ENCODE results near the gene TFR2.

Gene TFR2

DNA sequence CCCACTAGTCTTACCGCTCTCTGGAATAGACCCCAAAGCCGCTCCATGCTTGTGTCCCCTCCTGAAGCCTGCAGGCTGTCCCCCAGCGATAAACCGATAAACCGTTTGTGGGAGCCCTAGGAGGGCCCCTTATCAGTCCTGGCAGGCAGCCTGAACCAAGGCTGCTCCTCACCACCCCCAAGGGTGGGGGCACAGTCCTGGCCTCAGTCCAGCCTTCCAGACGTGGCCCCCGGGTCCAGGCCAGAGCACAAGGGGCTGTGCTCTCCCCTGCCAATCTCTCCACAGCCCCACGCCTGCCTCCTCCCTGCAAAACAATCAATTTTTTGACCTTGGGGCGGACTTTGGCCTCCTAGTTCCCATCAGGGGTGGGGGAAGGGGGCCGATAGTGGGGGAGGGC lies at the start of gene TFR2:
TFR2 (minus strand) TSS at position 90 of the 397 bp plus-strand sequence; CDS start at position 47, 43 bp downstream.
- no peak for DNase-seq

GRCh38 chr7:100689230-100690135 lies 48.1 kb upstream of the TFR2 start:
- no peak for DNase-seq

DNA sequence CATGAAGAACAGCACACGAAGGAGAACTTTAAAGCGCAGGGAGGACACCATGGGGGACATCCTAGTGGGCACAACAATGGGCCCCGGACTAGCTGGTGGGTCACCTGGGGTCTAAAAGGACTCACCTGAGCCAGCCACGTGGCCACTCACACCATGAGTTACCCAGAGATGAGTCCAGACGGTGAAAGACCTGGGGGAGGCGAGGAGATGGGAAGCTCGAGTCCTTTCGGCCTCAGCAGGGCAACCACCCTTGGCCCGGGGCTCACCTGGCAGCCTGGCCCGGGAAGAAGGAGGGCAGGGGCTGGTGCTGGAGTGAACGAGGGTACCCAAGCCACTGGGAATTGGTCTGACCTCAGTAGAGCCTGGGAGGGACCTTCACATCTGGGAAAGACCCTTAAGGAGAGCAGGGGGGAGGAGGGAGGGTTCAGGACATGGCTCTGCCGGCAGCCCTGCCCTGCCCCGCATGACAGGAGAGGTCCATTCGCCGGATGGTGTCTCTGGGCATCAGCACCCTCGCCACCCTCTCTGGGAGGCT lies 47.0 kb upstream of the TFR2 start:
- no peak for DNase-seq

DNA sequence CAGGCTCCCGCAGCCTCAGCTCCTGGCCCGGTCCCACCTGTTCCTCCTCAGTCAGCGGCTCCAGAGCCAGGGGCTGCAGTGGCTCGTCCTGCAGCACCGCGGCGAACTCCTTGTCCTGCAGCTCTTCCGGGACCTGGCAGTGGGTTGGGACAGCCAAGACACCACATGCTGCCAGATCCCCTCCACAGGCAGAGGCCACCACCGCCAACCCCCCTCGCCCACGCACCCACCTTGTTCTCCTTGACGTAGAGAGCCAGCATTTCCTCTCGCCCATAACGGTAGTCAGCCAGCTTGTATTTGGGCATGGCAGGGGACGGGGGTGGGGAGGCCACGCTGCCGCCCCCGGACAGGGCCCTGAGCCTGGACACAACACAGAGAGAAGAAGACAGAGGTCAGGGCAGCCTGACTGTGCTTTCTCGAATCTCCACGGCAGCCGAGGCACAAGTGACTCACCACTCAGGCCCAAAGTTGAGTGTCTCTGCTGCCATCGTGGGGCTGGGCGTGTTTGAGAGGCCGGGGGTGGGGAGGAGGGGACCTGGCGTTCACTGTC lies 46.5 kb upstream of the TFR2 start:
- no peak for DNase-seq

DNA sequence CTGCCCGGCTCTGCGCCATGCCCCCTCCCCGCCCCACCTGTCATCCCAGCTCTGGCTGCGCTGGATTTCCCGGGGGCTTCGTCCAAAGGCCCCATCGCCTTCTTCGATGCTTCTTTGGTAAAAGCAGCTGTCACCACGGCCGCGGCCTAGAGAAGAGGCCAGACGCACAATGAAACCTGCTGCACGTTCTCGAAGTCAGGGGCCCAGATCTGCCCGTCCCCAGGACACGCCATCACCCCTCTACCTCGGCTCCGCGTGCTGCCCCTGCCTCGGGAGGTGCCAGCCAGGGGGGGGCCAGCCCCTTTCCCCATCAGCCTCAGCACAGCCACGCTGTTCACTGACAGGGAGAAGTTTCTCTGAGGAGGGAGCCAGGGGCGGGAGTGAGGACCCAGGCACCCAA lies 45.9 kb upstream of the TFR2 start:
- DNase-seq = no peak

DNA sequence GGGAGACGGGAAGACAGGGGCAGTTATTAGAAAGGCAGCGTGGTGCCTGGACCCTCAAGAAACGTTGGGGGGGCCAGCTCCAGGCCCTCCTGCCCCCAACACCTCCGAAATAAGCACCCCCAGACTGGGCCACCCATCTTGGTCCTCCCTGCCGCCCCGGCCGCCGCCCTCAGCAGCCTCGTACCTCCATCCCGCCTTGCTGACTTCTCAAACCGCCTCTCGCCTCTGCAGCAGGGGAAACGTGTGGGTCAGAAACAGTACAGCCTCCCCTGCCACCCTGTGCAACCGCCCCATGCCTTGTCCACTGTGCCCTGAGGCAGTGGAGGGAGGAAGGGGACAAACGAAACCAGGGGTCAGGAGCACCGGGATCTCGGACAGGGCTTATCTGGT lies 45.5 kb upstream of the TFR2 start:
- DNase-seq = no peak

GRCh38 chr7:100686201-100686821 lies 45.0 kb upstream of the TFR2 start:
- no peak for DNase-seq

- DNase-seq = no peak
These were observed 44.3 kb upstream of the TFR2 start for GRCh38 chr7:100685631-100686145.

DNA sequence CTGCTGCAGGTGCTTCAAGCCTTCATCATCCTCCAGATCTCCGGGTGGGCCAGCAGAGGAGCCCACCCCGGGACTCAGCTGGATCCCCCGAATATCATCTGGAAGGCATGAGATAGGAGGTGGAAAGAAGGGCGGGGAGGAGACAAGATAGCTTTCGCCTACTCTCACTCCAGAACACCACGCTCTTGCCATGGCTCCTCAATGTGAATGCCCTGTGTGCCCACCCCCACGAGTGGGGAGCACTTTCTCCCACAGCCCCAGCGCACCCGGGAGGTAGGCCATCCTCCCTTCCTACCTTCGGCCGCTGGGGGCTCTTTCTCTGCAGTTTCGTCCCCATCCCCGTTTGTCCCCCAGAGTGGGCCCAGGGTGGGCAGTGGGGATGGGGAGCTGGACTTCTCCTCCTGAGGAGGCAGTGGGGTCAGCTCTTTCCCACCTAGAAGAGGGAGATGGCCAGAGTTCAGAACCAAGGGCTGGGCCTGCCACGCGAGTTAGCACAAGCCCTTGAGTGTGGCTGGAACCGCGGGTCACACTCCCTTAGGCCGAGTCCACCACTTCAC lies 43.8 kb upstream of the TFR2 start:
- no peak for DNase-seq

DNA sequence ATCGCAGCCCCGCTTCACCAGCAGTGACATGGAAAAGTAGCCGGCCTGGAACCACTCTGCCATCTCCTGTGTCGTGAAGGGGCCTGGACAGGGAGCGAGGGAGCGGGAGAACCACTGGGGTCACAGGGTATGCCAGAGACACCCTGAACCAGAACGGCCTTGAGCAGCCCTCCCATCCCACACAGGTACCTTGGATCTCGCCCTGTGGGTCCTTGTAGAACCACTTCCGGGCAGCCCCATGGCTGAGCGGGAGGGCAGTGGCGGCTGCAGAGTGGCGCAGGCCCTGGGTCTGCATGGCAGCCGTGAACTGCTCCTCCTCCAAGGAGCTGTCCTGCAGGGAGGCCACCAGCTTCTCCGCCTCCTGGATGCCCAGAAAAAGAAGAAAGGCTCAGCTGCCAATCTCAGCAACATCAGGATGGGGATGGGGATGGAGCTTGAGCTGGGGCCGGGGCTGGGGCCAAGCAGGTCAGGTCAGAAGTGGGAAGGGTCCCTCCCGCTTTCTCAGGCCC lies 43.2 kb upstream of the TFR2 start:
- DNase-seq = no peak

- DNase-seq = no peak
These were observed 42.5 kb upstream of the TFR2 start for GRCh38 chr7:100683659-100684533.

DNA sequence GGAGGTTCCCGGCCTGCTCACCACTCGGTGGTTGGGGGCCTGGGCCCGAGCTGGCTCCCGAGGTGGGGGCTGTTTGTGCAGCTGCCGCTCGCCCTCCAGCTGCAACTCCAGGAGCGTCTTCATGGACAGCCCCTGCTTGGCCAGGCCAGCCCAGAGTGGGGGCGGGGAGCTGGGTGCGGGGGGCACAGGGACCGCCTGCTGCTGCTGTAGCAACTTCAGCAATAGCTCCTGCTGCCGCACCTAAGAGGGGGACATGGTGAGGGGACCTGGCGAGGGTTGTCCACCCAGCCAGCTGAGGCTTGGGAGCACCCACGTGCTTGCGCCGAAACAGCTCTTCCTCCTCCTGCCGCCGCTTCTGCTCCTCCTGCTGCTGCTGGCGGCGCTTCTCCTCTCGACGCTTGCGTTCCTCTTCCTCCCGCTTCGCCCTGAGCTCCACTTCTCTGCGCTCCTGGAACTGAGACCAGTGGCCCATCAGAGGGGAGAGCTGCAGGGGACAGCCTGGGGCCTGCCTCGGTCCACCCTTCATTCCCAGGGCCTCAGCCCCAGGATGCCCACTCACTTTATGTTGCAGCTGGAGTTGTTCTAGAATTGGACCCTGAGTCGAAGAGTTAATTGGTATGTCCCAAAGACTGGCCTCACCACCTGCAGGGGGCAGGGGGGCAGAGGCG lies 41.8 kb upstream of the TFR2 start:
- DNase-seq = no peak

- DNase-seq = no peak
These were observed 40.9 kb upstream of the TFR2 start for GRCh38 chr7:100682228-100682741.

DNA sequence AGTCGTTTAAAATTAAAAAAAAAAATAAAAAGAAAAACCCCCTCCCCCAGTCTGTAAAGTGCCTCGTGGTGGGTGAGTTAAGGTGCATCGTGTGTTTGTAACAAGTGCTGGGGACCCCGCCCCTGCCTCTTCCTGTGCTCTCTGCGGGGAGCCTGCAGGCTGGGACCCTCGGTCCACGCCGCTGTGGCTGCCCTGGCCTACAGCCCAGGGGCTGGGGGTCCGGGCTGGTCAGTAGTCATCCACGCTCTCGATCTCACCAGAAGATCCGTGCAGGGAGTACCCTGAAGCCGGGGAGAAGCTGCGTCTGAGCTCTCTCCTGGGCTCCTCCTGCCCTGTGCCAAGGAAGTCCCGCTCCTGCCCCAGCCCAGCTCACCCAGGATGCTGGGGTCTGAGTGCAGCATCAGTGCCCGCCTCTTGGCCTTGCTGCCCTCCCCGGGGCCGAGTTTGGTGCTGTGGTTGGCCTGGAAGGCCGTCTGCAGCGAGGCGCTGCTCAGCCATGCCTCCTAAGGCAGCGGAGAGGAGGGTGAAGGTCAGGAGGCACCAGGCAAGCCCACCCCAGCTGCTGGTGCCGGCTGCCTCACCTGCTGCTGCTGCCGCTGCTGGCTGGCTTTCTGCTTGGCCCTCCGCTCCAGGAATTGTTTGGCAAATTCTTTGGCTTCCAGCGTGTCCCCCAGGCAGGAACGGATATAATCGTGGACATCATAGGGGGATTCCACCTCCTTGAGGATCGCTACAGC lies 40.3 kb upstream of the TFR2 start:
- DNase-seq = no peak

- no peak for DNase-seq
These were observed 39.4 kb upstream of the TFR2 start for GRCh38 chr7:100680576-100681271.

DNA sequence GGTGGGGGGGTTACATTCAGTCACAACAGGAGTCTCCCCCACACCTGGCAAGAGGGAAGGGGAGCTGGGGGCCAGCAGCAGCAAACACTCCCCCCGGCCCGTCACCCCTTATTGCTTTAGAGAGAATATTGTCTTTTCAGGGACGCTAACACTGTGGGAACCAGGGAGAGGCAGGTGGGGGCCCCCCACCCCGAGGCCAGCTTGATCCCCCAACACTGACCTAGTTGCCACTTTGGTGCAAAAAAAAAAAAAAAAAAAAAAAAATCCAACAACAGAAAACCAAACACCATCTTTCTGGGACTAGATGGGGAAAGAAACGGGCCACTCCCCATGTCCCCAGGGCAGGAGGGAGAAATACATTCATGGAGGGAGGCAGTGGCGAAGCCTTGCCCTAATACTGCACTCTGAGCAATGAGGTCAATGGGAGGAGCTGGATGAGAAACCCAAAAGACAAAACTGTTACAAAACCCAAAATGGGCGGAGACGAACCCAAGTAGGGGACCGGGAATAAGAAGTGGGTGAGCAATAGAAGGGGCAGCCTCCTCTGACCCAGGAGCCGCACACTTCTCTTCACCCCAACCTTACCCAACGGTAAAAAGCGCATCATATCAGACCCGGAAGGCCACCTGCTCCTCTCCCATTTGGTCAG lies 38.7 kb upstream of the TFR2 start:
- DNase-seq = no peak

DNA sequence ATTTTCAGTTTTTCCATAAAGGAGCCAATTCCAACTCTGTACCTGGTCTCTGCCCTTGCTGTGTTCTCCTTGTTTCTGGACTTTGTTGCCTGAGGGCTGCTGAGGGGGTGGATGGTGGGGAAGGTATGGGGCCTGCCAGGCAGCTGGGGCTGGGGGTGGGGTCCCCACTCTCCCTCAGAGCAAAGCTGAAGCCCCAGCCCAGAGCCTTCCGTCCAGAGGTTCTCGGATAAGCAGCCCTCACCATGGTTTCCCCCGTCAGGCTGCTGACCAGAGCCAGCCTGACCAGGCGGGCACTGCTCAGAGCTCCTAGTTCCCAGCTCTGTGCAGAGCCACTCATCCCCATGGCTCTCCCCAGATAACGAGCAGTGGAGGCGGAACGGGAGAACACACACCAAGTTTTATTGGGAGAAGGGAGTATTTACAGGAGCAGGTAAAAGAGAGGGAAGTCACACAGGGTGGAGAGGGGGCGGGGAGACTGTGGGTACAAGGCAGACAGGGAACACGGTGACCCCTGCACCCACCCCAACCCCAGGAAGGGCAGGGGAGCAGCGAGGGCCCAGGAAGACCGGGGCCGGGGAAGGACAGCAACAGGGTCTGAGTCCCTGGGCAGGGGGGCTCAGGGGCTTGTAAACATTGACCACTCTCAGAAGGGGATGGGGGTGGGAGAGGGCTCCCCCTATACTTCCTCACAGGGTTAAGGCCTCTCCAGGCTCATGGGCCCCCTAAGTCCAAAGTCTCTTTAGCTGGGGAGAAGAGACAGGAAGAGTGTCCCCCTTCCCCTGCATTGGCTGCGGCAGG lies 38.0 kb upstream of the TFR2 start:
- DNase-seq = no peak

DNA sequence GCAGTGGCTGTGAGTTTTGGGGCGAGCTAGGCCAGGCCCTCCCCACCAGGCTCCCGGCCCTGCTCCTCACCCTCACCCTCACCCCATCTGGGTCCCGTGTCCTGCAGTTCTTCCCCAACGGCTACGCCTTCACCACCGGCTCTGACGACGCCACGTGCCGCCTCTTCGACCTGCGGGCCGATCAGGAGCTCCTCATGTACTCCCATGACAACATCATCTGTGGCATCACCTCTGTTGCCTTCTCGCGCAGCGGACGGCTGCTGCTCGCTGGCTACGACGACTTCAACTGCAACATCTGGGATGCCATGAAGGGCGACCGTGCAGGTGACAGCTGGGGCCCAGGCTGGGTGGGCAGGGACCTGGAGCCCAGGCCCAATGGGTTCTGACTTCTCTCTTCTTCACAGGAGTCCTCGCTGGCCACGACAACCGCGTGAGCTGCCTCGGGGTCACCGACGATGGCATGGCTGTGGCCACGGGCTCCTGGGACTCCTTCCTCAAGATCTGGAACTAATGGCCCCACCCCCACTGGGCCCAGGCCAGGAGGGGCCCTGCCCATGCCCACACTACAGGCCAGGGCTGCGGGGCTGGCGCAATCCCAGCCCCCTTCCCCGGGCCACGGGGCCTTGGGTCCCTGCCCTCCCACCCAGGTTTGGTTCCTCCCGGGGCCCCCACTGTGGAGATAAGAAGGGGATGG lies 37.1 kb upstream of the TFR2 start:
- DNase-seq = no peak

Data from NCI-H1436 treated with DMSO at 0.1 percent for 48 hours (cell line).